HEK293 (cell line): ENCODE results near the gene PRPH2.

Experiments
- CTCF ChIP-seq: fragments of 450-650 bp; formaldehyde crosslinking; IDR thresholded peaks from 2 replicates; pipeline ENCODE4 v1.5.1; 2016; ENCODE audit warnings: missing biosample characterization, missing genetic modification characterization
- FEZF1 ChIP-seq: fragments of 450-650 bp; formaldehyde crosslinking; IDR thresholded peaks from 2 replicates; pipeline ENCODE4 v1.5.1; 2016; ENCODE audit warnings: missing biosample characterization, missing genetic modification characterization
- GLIS2 ChIP-seq: fragments of 450-650 bp; formaldehyde crosslinking; IDR thresholded peaks from 2 replicates; pipeline ENCODE4 v1.5.1; 2016; ENCODE audit warnings: missing biosample characterization, missing genetic modification characterization
- HOXA7 ChIP-seq: sonication (generic); formaldehyde crosslinking; IDR thresholded peaks from 2 replicates; pipeline ENCODE4 v1.8.1; 2022; ENCODE audit warnings: missing genetic modification reagents, borderline replicate concordance
- KLF10 ChIP-seq: fragments of 450-650 bp; IDR thresholded peaks from 2 replicates; pipeline ENCODE4 v1.5.1; 2018; ENCODE audit warnings: missing biosample characterization, mild to moderate bottlenecking, missing genetic modification characterization
- PRDM2 ChIP-seq: fragments of 450-650 bp; formaldehyde crosslinking; IDR thresholded peaks from 2 replicates; pipeline ENCODE4 v1.5.1; 2016; ENCODE audit warnings: missing biosample characterization, missing genetic modification characterization, borderline replicate concordance
- ZBTB10 ChIP-seq: fragments of 450-650 bp; formaldehyde crosslinking; IDR thresholded peaks from 2 replicates; pipeline ENCODE4 v1.5.1; 2016; ENCODE audit warnings: missing biosample characterization, missing genetic modification characterization
- ZNF114 ChIP-seq: fragments of 450-650 bp; formaldehyde crosslinking; IDR thresholded peaks from 2 replicates; pipeline ENCODE4 v1.5.0; 2017; ENCODE audit warnings: missing biosample characterization, missing genetic modification characterization
- ZNF121 ChIP-seq: fragments of 450-650 bp; formaldehyde crosslinking; IDR thresholded peaks from 2 replicates; pipeline ENCODE4 v1.5.1; 2016; ENCODE audit warnings: missing biosample characterization, missing genetic modification characterization
- ZNF148 ChIP-seq: fragments of 450-650 bp; formaldehyde crosslinking; IDR thresholded peaks from 2 replicates; pipeline ENCODE4 v1.5.0; 2017; ENCODE audit warnings: missing biosample characterization, missing genetic modification characterization, borderline replicate concordance
- ZNF16 ChIP-seq: fragments of 450-650 bp; formaldehyde crosslinking; IDR thresholded peaks from 2 replicates; pipeline ENCODE4 v1.5.1; 2016; ENCODE audit warnings: low read depth, missing biosample characterization, missing genetic modification characterization
- ZNF211 ChIP-seq: fragments of 450-650 bp; formaldehyde crosslinking; IDR thresholded peaks from 2 replicates; pipeline ENCODE4 v1.5.1; 2016; ENCODE audit warnings: low read depth, missing biosample characterization, missing genetic modification characterization
- ZNF280C ChIP-seq: fragments of 450-650 bp; formaldehyde crosslinking; IDR thresholded peaks from 2 replicates; pipeline ENCODE4 v1.5.1; 2016; ENCODE audit warnings: missing biosample characterization, missing genetic modification characterization
- ZNF302 ChIP-seq: fragments of 450-650 bp; formaldehyde crosslinking; IDR thresholded peaks from 2 replicates; pipeline ENCODE4 v1.5.1; 2016; ENCODE audit warnings: missing biosample characterization, missing genetic modification characterization, low read depth
- ZNF366 ChIP-seq: fragments of 450-650 bp; formaldehyde crosslinking; conservative IDR thresholded peaks from 2 replicates; pipeline ENCODE4 v1.5.1; 2016; ENCODE audit warnings: missing biosample characterization, missing genetic modification characterization
- ZNF571 ChIP-seq: fragments of 450-650 bp; formaldehyde crosslinking; IDR thresholded peaks from 2 replicates; pipeline ENCODE4 v1.5.0; 2017; ENCODE audit warnings: missing biosample characterization, missing genetic modification characterization
- ZNF654 ChIP-seq: fragments of 450-650 bp; formaldehyde crosslinking; IDR thresholded peaks from 2 replicates; pipeline ENCODE4 v1.5.1; 2016; ENCODE audit warnings: low read depth, missing biosample characterization, missing genetic modification characterization
- ZNF660 ChIP-seq: fragments of 450-650 bp; IDR thresholded peaks from 2 replicates; pipeline ENCODE4 v1.5.1; 2018; ENCODE audit warnings: missing biosample characterization, mild to moderate bottlenecking, missing genetic modification characterization
- ZNF768 ChIP-seq: fragments of 450-650 bp; formaldehyde crosslinking; IDR thresholded peaks from 2 replicates; pipeline ENCODE4 v1.5.1; 2018; ENCODE audit warnings: missing biosample characterization, mild to moderate bottlenecking, missing genetic modification characterization
- ZNF792 ChIP-seq: fragments of 450-650 bp; formaldehyde crosslinking; IDR thresholded peaks from 2 replicates; pipeline ENCODE4 v1.5.1; 2016; ENCODE audit warnings: missing biosample characterization, missing genetic modification characterization
- ZSCAN18 ChIP-seq: fragments of 450-650 bp; formaldehyde crosslinking; IDR thresholded peaks from 2 replicates; pipeline ENCODE4 v1.5.1; 2016; ENCODE audit warnings: missing biosample characterization, missing genetic modification characterization
- ZSCAN30 ChIP-seq: fragments of 450-650 bp; IDR thresholded peaks from 2 replicates; pipeline ENCODE4 v1.5.1; 2018; ENCODE audit warnings: missing biosample characterization, mild to moderate bottlenecking, missing genetic modification characterization, moderate library complexity

PRPH2 gene

GRCh38 chr6:42746463-42747391 is 24.3 kb upstream of the PRPH2 start (continued):
- TF ChIP-seq PRDM2 (no peak), ZNF121 (tag by site-specific recombination) (0 out of 2 replicates have a peak, but pooled peaks have one; percentile 13), KLF10 (peak; percentile 91), ZBTB10 (tag by site-specific recombination) (peak; percentile 90), ZSCAN30 (tag by site-specific recombination) (peak; percentile 84), ZNF114 (tag by site-specific recombination) (no peak), ZNF280C (tag by site-specific recombination) (no peak), ZNF148 (tag by site-specific recombination) (no peak), FEZF1 (tag by site-specific recombination) (no peak), ZNF16 (tag by site-specific recombination) (no peak), ZNF654 (no peak), HOXA7 (CRISPR knock-in tag) (no peak), ZNF660 (tag by site-specific recombination) (peak; percentile 79), ZSCAN18 (tag by site-specific recombination) (0 out of 2 replicates have a peak, but pooled peaks have one; percentile 29), GLIS2 (tag by site-specific recombination) (peak; percentile 95), ZNF768 (no peak), ZNF792 (tag by site-specific recombination) (no peak), CTCF (tag by site-specific recombination) (no peak), ZNF366 (tag by site-specific recombination) (peak; percentile 55), ZNF302 (tag by site-specific recombination) (no peak), ZNF211 (tag by site-specific recombination) (no peak), ZNF571 (tag by site-specific recombination) (no peak)
